ENCODE results near the gene RPL39L.

The RPL39L gene

GRCh38 chr3:187101184-187102072, 37.9 kb downstream of the RPL39L start:
- peak; percentile 9 for DNase-seq (ENCODE audit: low read depth)
- H3K4me3 ChIP-seq (ENCODE audit: low read length) = no peak overlapping the region
- TF ChIP-seq CTCF (IDR thresholded peaks at IDR 0.05; ENCODE audit: insufficient read depth, low read depth, low read length, missing control alignments) = no peak

- peak; percentile 41 for DNase-seq (ENCODE audit: low read depth)
- TF ChIP-seq CTCF (IDR thresholded peaks at IDR 0.05; ENCODE audit: insufficient read depth, low read depth, low read length, missing control alignments) = no peak
- no peak overlapping the region for H3K4me3 ChIP-seq (ENCODE audit: low read length)
Measured at GRCh38 chr3:187098923-187099512, 40.3 kb downstream of the RPL39L start.

- no peak overlapping the region for H3K4me3 ChIP-seq (ENCODE audit: low read length)
- DNase-seq (ENCODE audit: low read depth) = no peak
- no peak for TF ChIP-seq CTCF (IDR thresholded peaks at IDR 0.05; ENCODE audit: insufficient read depth, low read depth, low read length, missing control alignments)
Measured at GRCh38 chr3:187093320-187093719, 46.0 kb downstream of the RPL39L start.

- TF ChIP-seq CTCF (IDR thresholded peaks at IDR 0.05; ENCODE audit: insufficient read depth, low read depth, low read length, missing control alignments) = no peak
- no peak overlapping the region for H3K4me3 ChIP-seq (ENCODE audit: low read length)
- DNase-seq (ENCODE audit: low read depth) = no peak
Measured at GRCh38 chr3:187088701-187089100, 50.6 kb downstream of the RPL39L start.

GRCh38 chr3:187086831-187087230, 52.5 kb downstream of the RPL39L start:
- no peak for DNase-seq (ENCODE audit: low read depth)
- no peak for TF ChIP-seq CTCF (IDR thresholded peaks at IDR 0.05; ENCODE audit: insufficient read depth, low read depth, low read length, missing control alignments)
- H3K4me3 ChIP-seq (ENCODE audit: low read length) = no peak overlapping the region

- no peak for DNase-seq (ENCODE audit: low read depth)
- TF ChIP-seq CTCF (IDR thresholded peaks at IDR 0.05; ENCODE audit: insufficient read depth, low read depth, low read length, missing control alignments) = no peak
- H3K4me3 ChIP-seq (ENCODE audit: low read length) = no peak overlapping the region
Measured at GRCh38 chr3:187085933-187086332, 53.4 kb downstream of the RPL39L start.
